Caco-2 (cell line): Measurements from ENCODE around the gene ZRANB3. TPM values are rescaled to one million over a fixed set of nuclear protein-coding genes. Genes with fewer than 3 reads are reported as not detected.

ENCODE experiments used
- BruUV-seq: library from RNA; stranded (reverse); fragments of 400-500 nt; replicated peaks from 2 replicates; lab custom pipeline; 2021; lab: Mats Ljungman, UMichigan
- CTCF ChIA-PET: fragments of 300-600 bp; sonication (Branson Sonifier 250); formaldehyde crosslinking; loops from one replicate; lab custom pipeline; 2022; ENCODE audit warnings: antibody characterized with exemption; lab: Charles Lee
- POLR2A ChIA-PET: fragments of 300-600 bp; sonication (Branson Sonifier 250); formaldehyde crosslinking; loops from one replicate; lab custom pipeline; 2022; ENCODE audit warnings: antibody characterized with exemption; lab: Charles Lee
- DNase-seq, 2 experiments: peaks; one replicate each; pipeline versions ENCODE4 v3.0.0 to v3.0.0-alpha.2; 2020 to 2022
- H3K27me3 ChIP-seq: replicated peaks from 2 replicates; pipeline ENCODE4 v1.6.0; 2011; ENCODE audit warnings: low read length; ENCODE audit not compliant: control insufficient read depth, insufficient read depth
- H3K36me3 ChIP-seq: 2 replicates; pipeline ENCODE4 v1.5.1; 2011; ENCODE audit warnings: low read length; ENCODE audit not compliant: control insufficient read depth, insufficient read depth
- H3K4me1 ChIP-seq: fragments of 250-450 bp; sonication (Bioruptor Pico); 2 replicates; pipeline ENCODE4 v1.5.1; 2020; ENCODE audit warnings: mild to moderate bottlenecking
- H3K4me3 ChIP-seq: 2 replicates; pipeline ENCODE4 v1.5.1; 2011; ENCODE audit warnings: low read depth, mild to moderate bottlenecking, control low read depth, low read length
- H3K9me3 ChIP-seq: fragments of 250-450 bp; sonication (Bioruptor Pico); 2 replicates; pipeline ENCODE4 v1.5.1; 2020; ENCODE audit warnings: mild to moderate bottlenecking, moderate library complexity
- H3K27ac Mint-ChIP-seq: one replicate; pipeline ENCODE4 v1.8.0; 2022; ENCODE audit warnings: mixed read lengths; ENCODE audit not compliant: unreplicated experiment
- H3K27me3 Mint-ChIP-seq: one replicate; pipeline ENCODE4 v1.8.0; 2022; ENCODE audit warnings: mixed read lengths; ENCODE audit not compliant: insufficient read depth, unreplicated experiment
- H3K36me3 Mint-ChIP-seq: one replicate; pipeline ENCODE4 v1.8.0; 2022; ENCODE audit warnings: mild to moderate bottlenecking, mixed read lengths; ENCODE audit not compliant: insufficient read depth, unreplicated experiment
- H3K4me1 Mint-ChIP-seq: one replicate; pipeline ENCODE4 v1.8.0; 2022; ENCODE audit warnings: low read depth, mixed read lengths; ENCODE audit not compliant: unreplicated experiment
- H3K4me3 Mint-ChIP-seq: one replicate; pipeline ENCODE4 v1.8.0; 2022; ENCODE audit warnings: mild to moderate bottlenecking, moderate library complexity, mixed read lengths; ENCODE audit not compliant: unreplicated experiment
- H3K9me3 Mint-ChIP-seq: one replicate; pipeline ENCODE4 v1.8.0; 2022; ENCODE audit warnings: mixed read lengths; ENCODE audit not compliant: unreplicated experiment
- CTCF ChIP-seq, 2 experiments: fragments of 200-600 bp in 1 of 2; IDR thresholded peaks; 1 replicate in 1 of 2; 2 replicates in 1 of 2; pipeline versions ENCODE4 v1.5.1 to v1.8.0; 2011 to 2022; ENCODE audit warnings: antibody characterized with exemption in 1 of 2, control low read depth in 1 of 2, inconsistent platforms in 1 of 2, low read depth in 1 of 2, low read length in 1 of 2, mild to moderate bottlenecking in 1 of 2, moderate library complexity in 1 of 2; ENCODE audit not compliant: insufficient read depth in 1 of 2, severe bottlenecking in 1 of 2, unreplicated experiment in 1 of 2
- intact Hi-C: fragments of 100-400 bp; cut with micrococcal nuclease; formaldehyde crosslinking; loops from one replicate; pipeline ENCODE4 v1.10.0; 2022; ENCODE audit not compliant: unreplicated experiment
- total RNA-seq: library from RNA; stranded (reverse); gene quantifications from 2 replicates; pipeline ENCODE4 v1.2.3, GENCODE V29; 2022

The ZRANB3 gene
- total RNA-seq, 1 experiment from 2014 or later = 17.0 TPM

- DNase-seq = no peak
- no peak for TF ChIP-seq CTCF (IDR thresholded peaks at IDR 0.05; ENCODE audit: insufficient read depth in 1 of 2, low read depth in 1 of 2, low read length in 1 of 2, severe bottlenecking in 1 of 2, unreplicated experiment in 1 of 2)
- Mint-ChIP-seq H3K9me3 (no peaks in the 10 kb centered on the region), H3K4me3 (no peak overlapping the region), H3K4me1 (no peaks in the 10 kb centered on the region), H3K27me3 (no peaks in the 10 kb centered on the region), H3K36me3 (peaks cover 4% of the 10 kb centered on the region), H3K27ac (no peak overlapping the region)
- H3K9me3 ChIP-seq = no peaks in the 10 kb centered on the region
- no TSS peak for BruUV-seq
- ChIA-PET CTCF (no interaction called here), POLR2A (no interaction called here)
- H3K36me3 ChIP-seq = no peaks in the 10 kb centered on the region
- no peak overlapping the region for H3K4me3 ChIP-seq
- no peaks in the 10 kb centered on the region for H3K4me1 ChIP-seq
- no peaks in the 10 kb centered on the region for H3K27me3 ChIP-seq
- intact Hi-C loops = no loop called here
Observed at GRCh38 chr2:135245071-135245470, 285.9 kb downstream of the ZRANB3 start.

GRCh38 chr2:135238651-135239050 is 292.4 kb downstream of the ZRANB3 start:
- ChIA-PET CTCF (no interaction called here), POLR2A (no interaction called here)
- DNase-seq = no peak
- H3K4me3 ChIP-seq = no peak overlapping the region
- Mint-ChIP-seq H3K4me3 (no peak overlapping the region), H3K36me3 (no peaks in the 10 kb centered on the region), H3K9me3 (no peaks in the 10 kb centered on the region), H3K27ac (no peak overlapping the region), H3K4me1 (no peaks in the 10 kb centered on the region), H3K27me3 (no peaks in the 10 kb centered on the region)
- no TSS peak for BruUV-seq
- H3K36me3 ChIP-seq = no peaks in the 10 kb centered on the region
- TF ChIP-seq CTCF (IDR thresholded peaks at IDR 0.05; ENCODE audit: insufficient read depth in 1 of 2, low read depth in 1 of 2, low read length in 1 of 2, severe bottlenecking in 1 of 2, unreplicated experiment in 1 of 2) = no peak
- no peaks in the 10 kb centered on the region for H3K4me1 ChIP-seq
- H3K27me3 ChIP-seq = no peaks in the 10 kb centered on the region
- no peaks in the 10 kb centered on the region for H3K9me3 ChIP-seq
- intact Hi-C loops = no loop called here

- no peaks in the 10 kb centered on the region for H3K4me1 ChIP-seq
- no peak overlapping the region for H3K4me3 Mint-ChIP-seq
- H3K4me3 ChIP-seq = no peak overlapping the region
- H3K27me3 ChIP-seq = no peaks in the 10 kb centered on the region
- H3K4me1 Mint-ChIP-seq = no peaks in the 10 kb centered on the region
- no peaks in the 10 kb centered on the region for H3K9me3 ChIP-seq
- ChIA-PET POLR2A (no interaction called here), CTCF (no interaction called here)
- DNase-seq = no peak
- H3K27ac Mint-ChIP-seq = no peak overlapping the region
- no peaks in the 10 kb centered on the region for H3K9me3 Mint-ChIP-seq
- no peak for TF ChIP-seq CTCF (IDR thresholded peaks at IDR 0.05; ENCODE audit: insufficient read depth in 1 of 2, low read depth in 1 of 2, low read length in 1 of 2, severe bottlenecking in 1 of 2, unreplicated experiment in 1 of 2)
- no peaks in the 10 kb centered on the region for H3K27me3 Mint-ChIP-seq
- H3K36me3 ChIP-seq = no peaks in the 10 kb centered on the region
- intact Hi-C loops = no loop called here
- no TSS peak for BruUV-seq
- H3K36me3 Mint-ChIP-seq = no peaks in the 10 kb centered on the region
Observed at GRCh38 chr2:135230150-135230549, 300.9 kb downstream of the ZRANB3 start.
